Measurements from ENCODE around the gene COX5A. TPM values are rescaled to one million over a fixed set of nuclear protein-coding genes. Genes with fewer than 3 reads are reported as not detected.

Gene COX5A
- total RNA-seq, 2 experiments from 2014 or later, result 346 to 348 TPM

DNA sequence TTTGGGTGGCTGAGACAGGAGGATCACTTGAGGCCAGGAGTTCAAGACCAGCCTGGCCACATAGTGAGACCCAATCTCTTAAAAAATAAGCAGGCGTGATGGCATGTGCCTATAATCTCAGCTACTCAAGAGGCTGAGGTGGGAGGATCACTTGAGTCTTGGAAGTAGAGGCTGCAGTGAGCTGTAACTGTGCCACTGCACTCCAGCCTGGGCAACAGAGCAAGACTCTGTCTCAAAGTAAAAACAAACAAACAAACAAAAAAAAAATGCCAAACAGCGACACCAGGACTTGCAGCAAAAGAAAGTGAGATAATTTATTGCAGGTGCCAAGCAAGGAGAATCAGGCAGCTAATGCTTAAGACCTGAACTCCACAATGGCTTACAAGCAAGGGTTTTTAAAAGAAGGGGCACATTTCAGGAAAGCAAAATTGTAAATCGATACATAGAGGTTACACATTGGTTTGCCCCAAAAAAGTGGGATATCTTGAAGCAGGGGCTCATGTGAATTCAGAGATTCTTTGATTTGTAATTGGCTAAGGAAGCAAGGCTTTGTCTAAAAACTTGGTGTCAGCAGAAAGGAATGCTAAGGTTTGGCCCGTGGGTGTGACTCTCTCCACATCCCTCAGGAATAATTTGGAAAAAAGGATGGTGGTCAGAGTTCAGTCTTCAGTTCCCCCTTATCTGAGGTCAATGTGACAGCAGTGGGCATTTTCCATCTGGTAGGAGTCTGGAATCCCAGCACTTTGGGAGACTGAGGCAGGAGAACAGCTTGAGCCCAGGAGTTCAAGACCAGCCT lies 53.2 kb downstream of the COX5A start:
- Mint-ChIP-seq H3K9me3 (peaks cover 3% of the 10 kb centered on the region), H3K27me3 (ENCODE audit: low read depth) (no peaks in the 10 kb centered on the region), H3K4me3 (no peak overlapping the region), H3K27ac (no peak overlapping the region), H3K4me1 (ENCODE audit: low read depth) (peaks cover 9% of the 10 kb centered on the region), H3K36me3 (ENCODE audit: low read depth) (no peaks in the 10 kb centered on the region)
- DNase-seq, result no peak
- intact Hi-C loops (cut with micrococcal nuclease), result no loop called here
- CTCF ChIA-PET, result interaction anchor here (1.8 kb wide), 1 partner anchor 17 kb away, joined by 11 read pairs; no protein-coding TSS in a partner anchor

DNA sequence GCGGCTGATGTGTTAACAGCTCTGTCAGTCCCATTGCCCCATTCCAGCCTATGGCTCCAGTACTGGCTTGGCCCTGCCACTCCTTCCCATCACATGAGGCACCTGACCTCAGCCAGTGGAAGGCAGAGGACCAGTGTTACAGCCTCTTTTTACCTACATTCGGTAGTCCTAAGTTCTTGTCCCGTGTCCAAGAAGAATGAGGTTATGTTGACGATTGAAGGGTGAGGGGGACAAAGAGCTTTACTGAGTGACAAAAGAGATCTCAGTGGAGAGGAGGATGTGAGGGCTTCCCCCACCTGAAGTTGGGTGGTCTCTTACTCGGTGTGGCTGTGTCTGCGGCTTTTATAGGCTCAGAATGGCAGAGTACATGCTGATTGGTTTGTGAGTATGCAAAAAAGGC lies 55.3 kb downstream of the COX5A start:
- no peak for DNase-seq
- H3K4me3 Mint-ChIP-seq, result no peak overlapping the region
- no peaks in the 10 kb centered on the region for H3K36me3 Mint-ChIP-seq (ENCODE audit: low read depth)
- CTCF ChIA-PET, result interaction anchor here (1.2 to 5.4 kb wide), 3 partner anchors 12 to 25 kb away, joined by 3 to 27 read pairs (median 7); no protein-coding TSS in a partner anchor
- intact Hi-C loops (cut with micrococcal nuclease), result no loop called here
- H3K9me3 Mint-ChIP-seq, result peaks cover 3% of the 10 kb centered on the region
- H3K27ac Mint-ChIP-seq, result no peak overlapping the region
- H3K4me1 Mint-ChIP-seq (ENCODE audit: low read depth), result peaks cover 1% of the 10 kb centered on the region
- no peaks in the 10 kb centered on the region for H3K27me3 Mint-ChIP-seq (ENCODE audit: low read depth)

DNA sequence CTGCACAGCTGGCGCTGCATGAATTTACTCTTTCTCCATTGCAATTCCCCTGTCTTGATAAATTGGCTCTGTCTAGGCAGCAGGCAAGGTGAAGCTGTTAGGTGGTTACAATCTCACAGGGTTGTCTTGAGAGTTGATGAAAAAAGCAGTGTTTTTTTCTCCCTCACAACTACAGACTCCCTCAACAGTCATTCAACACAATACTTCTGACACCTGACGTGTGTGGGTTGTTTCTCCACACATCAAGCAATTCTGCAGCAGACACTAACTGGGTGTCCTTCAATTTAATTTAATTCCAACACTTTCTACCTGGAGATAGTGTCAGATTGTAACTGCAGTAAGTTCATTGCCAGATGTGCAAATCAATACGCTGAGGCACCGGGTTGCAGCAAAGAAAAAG lies 59.6 kb downstream of the COX5A start:
- no peak for DNase-seq
- no peaks in the 10 kb centered on the region for H3K27me3 Mint-ChIP-seq (ENCODE audit: low read depth)
- intact Hi-C loops (cut with micrococcal nuclease), result loop anchor here (10.0 kb wide), 1 partner anchor 327 kb away; the partner anchor contains the start of gene C15orf39
- no peaks in the 10 kb centered on the region for H3K36me3 Mint-ChIP-seq (ENCODE audit: low read depth)
- H3K4me1 Mint-ChIP-seq (ENCODE audit: low read depth), result no peaks in the 10 kb centered on the region
- H3K4me3 Mint-ChIP-seq, result no peak overlapping the region
- CTCF ChIA-PET, result no interaction called here
- peaks cover 3% of the 10 kb centered on the region for H3K9me3 Mint-ChIP-seq
- H3K27ac Mint-ChIP-seq, result no peak overlapping the region

DNA sequence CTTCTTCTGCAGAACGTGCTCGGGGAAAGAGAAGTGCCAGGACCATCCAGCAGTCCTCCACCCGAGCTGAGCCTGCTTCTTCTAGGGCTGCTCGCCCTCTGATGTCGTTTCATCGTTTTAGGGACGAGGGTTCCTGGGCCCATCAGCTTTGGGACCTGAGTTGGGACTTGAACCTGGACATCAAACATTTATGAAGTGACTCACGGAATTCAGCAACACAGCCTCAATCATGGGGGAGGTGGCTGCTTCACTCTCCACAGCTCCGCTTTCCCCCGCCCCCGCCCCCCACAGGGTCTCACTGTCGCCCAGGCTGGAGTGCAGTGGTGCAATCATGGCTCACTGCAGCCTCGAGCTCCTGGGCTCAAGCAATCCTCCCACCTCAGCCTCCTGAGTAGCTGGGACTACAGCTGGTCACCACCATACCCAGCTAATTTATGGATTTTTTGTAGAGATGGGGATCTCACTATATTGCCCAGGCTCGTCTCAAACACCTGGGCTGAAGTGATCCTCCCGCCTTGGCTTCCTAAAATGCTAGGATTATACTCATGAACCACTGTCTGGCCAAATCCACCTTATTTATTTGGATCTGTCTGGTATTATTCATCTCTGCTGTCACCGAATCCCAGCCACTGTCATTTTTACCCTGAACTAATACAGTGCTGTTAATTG lies 64.0 kb downstream of the COX5A start:
- intact Hi-C loops (cut with micrococcal nuclease), result loop anchor here (1.0 to 10.0 kb wide), 6 partner anchors 15 to 578 kb away; partner anchors contain the start of genes ARID3B, C15orf39, FAM219B and SIN3A
- Mint-ChIP-seq H3K27ac (peak overlapping the region; percentile 71), H3K27me3 (ENCODE audit: low read depth) (no peaks in the 10 kb centered on the region), H3K36me3 (ENCODE audit: low read depth) (peaks cover 7% of the 10 kb centered on the region), H3K4me1 (ENCODE audit: low read depth) (peaks cover 36% of the 10 kb centered on the region), H3K9me3 (no peaks in the 10 kb centered on the region), H3K4me3 (peak overlapping the region; percentile 98)
- DNase-seq, result peak; percentile 29
- CTCF ChIA-PET, result interaction anchor here (0.7 to 5.3 kb wide), 4 partner anchors 9 to 104 kb away, joined by 4 to 23 read pairs (median 5); no protein-coding TSS in a partner anchor

DNA sequence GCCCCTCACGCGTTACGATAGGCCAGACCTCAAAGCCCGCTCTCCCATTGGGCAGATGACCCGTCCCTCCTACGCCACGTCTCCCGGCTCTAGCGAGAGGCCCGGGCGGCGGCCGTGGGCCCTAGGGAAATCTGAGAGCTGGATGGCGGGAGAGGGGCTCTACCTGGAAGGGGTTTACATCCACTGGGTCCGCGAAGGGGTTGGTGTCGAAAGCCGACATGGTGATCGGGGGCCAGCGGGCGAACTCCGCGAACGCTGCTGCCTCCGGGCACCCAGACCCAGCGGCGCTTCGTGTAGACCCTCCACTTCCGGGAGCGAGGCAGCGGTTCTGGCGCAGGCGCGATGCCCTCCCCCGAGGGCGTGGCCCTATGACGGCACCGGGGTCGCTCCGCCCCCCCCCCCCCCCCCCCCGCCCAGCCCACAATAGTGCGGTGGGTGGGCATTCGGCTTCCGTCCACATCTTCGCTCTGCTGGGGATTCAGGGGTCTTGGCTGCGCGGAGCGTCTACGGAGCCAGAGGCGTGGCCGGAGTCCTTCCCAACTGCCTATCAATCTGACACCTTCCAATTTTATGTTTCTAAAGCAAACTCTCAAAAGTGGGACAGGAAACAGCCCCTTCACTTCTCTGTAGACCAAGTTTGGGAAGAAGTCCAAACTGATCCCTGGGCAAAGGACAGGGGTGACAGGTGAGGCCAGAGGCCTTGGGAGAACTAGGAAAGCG lies 64.7 kb downstream of the COX5A start, which contains the start of gene SCAMP2:
SCAMP2 (minus strand) TSS at position 330 of the 720 bp plus-strand sequence; CDS start at position 220, 110 bp downstream.
- Mint-ChIP-seq H3K9me3 (no peaks in the 10 kb centered on the region), H3K27me3 (ENCODE audit: low read depth) (no peaks in the 10 kb centered on the region), H3K27ac (peak within 1 kb of the TSS; percentile 92), H3K4me1 (ENCODE audit: low read depth) (peaks cover 42% of the 10 kb centered on the region), H3K36me3 (ENCODE audit: low read depth) (peaks cover 8% of the 10 kb centered on the region), H3K4me3 (peak within 1 kb of the TSS; percentile 98)
- CTCF ChIA-PET, result interaction anchor here (0.9 to 5.3 kb wide), 3 partner anchors 27 to 104 kb away, joined by 4 to 23 read pairs (median 6); no protein-coding TSS in a partner anchor
- peak; percentile 92 for DNase-seq
- intact Hi-C loops (cut with micrococcal nuclease), result loop anchor here (1.0 to 10.0 kb wide), 6 partner anchors 16 to 579 kb away; partner anchors contain the start of genes ARID3B, C15orf39, FAM219B and SIN3A

DNA sequence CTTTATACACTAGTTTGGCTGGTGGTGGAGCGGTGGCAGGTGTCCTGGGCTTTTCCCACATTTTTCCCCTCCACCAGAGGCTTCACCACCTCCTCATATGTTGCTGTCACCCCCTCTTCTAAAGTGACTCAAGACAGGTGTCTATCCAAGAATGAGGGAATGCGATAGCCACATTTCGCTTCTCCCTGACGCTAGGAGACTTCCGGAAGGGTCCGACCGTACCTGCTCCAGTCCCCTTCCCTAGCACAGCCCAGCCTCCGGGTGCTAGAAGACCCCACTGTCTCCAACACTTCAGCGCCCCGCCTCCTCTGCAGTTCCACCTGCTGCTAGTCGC lies 65.2 kb downstream of the COX5A start:
- H3K4me1 Mint-ChIP-seq (ENCODE audit: low read depth), result peaks cover 48% of the 10 kb centered on the region
- H3K27me3 Mint-ChIP-seq (ENCODE audit: low read depth), result no peaks in the 10 kb centered on the region
- intact Hi-C loops (cut with micrococcal nuclease), result loop anchor here (1.0 to 10.0 kb wide), 6 partner anchors 17 to 580 kb away; partner anchors contain the start of genes ARID3B, C15orf39, FAM219B and SIN3A

DNA sequence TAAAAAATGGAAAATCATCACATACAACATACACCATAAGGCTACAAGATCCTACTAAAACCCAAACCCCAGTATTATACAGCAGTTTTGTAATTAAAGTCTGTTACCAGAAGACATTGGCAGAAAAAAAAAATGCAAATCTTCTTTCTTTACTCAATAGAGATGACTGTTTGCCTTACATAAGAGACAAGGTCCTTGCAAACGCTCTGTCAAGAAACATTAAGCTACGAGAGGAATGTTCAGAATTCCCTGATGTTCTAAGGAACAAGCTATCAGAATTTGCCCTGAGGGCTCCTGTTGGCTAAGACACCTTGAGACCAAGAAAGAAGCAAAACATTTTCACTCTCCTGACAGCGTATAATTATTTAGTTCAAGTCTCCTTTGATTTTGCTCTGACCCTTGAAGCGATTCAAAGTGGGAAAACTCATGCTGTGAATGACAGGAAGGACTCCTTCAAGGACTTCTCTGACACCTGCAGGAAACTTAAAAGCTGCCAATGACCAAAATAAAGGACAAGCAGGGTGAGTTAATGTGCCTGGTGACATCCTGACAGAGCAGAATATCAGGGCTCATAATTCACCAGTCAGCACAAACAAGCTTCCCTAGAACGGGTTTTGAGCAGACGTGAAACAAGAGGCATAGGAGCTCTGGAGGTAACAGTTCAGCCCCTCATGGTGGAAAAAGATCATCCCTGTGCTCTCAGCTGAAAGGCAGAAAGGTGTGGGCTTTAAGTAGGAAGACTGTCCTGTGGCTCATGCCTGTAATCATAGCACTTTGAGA lies 67.2 kb downstream of the COX5A start:
- H3K4me1 Mint-ChIP-seq (ENCODE audit: low read depth), result peaks cover 68% of the 10 kb centered on the region
- CTCF ChIA-PET, result interaction anchor here (0.7 to 3.2 kb wide), 13 partner anchors 10 to 235 kb away, joined by 3 to 22 read pairs (median 4); no protein-coding TSS in a partner anchor
- H3K27me3 Mint-ChIP-seq (ENCODE audit: low read depth), result no peaks in the 10 kb centered on the region
- peak overlapping the region; percentile 90 for H3K27ac Mint-ChIP-seq
- intact Hi-C loops (cut with micrococcal nuclease), result loop anchor here (1.0 to 10.0 kb wide), 4 partner anchors 68 to 582 kb away; partner anchors contain the start of genes C15orf39, COX5A and SIN3A
- no peaks in the 10 kb centered on the region for H3K9me3 Mint-ChIP-seq
- H3K36me3 Mint-ChIP-seq (ENCODE audit: low read depth), result peaks cover 19% of the 10 kb centered on the region
- peak overlapping the region; percentile 60 for H3K4me3 Mint-ChIP-seq
- DNase-seq, result no peak

More for the DNA sequence above, 65.2 kb downstream of the COX5A start:
- Mint-ChIP-seq H3K9me3 (no peaks in the 10 kb centered on the region), H3K36me3 (ENCODE audit: low read depth) (peaks cover 13% of the 10 kb centered on the region), H3K4me3 (peak overlapping the region; percentile 98), H3K27ac (peak overlapping the region; percentile 92)
- CTCF ChIA-PET, result interaction anchor here (5.3 kb wide), 1 partner anchor 28 kb away, joined by 23 read pairs; no protein-coding TSS in a partner anchor
- DNase-seq, result no peak

Other genes with a start within 250 kb of the COX5A start
- 10 to 100 TPM; 33.8 to 37.8 TPM for gene EDC3, start 242.0 kb downstream of the COX5A start, total RNA-seq
- gene CYP1A1, start 212.5 kb downstream of the COX5A start, total RNA-seq, result under 1 TPM; 0.12 to 0.37 TPM
- gene CYP1A2, start 189.2 kb downstream of the COX5A start, total RNA-seq, result not detected
- 100 to 1,000 TPM; 272 to 282 TPM for gene CSK, start 156.0 kb downstream of the COX5A start, total RNA-seq
- gene LMAN1L, start 125.2 kb downstream of the COX5A start, total RNA-seq, result not detected
- gene CPLX3, start 111.4 kb downstream of the COX5A start, total RNA-seq, result not detected
- 10 to 100 TPM; 58.9 to 69.2 TPM for gene ULK3, start 94.9 kb downstream of the COX5A start, total RNA-seq
- 10 to 100 TPM; 60.6 TPM for gene SCAMP2, start 64.7 kb downstream of the COX5A start, total RNA-seq
- gene MPI, start 48.0 kb downstream of the COX5A start, total RNA-seq, result 10 to 100 TPM; 55.2 to 56.1 TPM
- gene FAM219B, start 31.2 kb downstream of the COX5A start, total RNA-seq, result 10 to 100 TPM; 60.3 to 63.0 TPM
- gene RPP25, start 18.7 kb upstream of the COX5A start, total RNA-seq, result 1 to 10 TPM; 3.5 to 3.7 TPM
- gene SCAMP5, start 57.5 kb upstream of the COX5A start, total RNA-seq, result under 1 TPM; 0.15 to 0.38 TPM
- 10 to 100 TPM; 17.5 to 18.0 TPM for gene PPCDC, start 85.5 kb upstream of the COX5A start, total RNA-seq